HCT116 (cell line): ENCODE results near the gene FGD5. TPM values are rescaled to one million over a fixed set of nuclear protein-coding genes. Genes with fewer than 3 reads are reported as not detected.

Source experiments
- ATAC-seq: fragments of 200-7000 bp; cut with Tn5 transposase; 2 replicates; pipeline ENCODE4 v1.9.1; 2020; ENCODE audit warnings: mild to moderate bottlenecking, moderate library complexity
- BruUV-seq: library from RNA; stranded (reverse); fragments of 400-500 nt; replicated peaks from 2 replicates; lab custom pipeline; 2021; lab: Mats Ljungman, UMichigan
- CTCF ChIA-PET: fragments of 300-600 bp; sonication (Branson Sonifier 250); formaldehyde crosslinking; loops from one replicate; lab custom pipeline; 2021; ENCODE audit warnings: antibody characterized with exemption; lab: Charles Lee
- POLR2A ChIA-PET: fragments of 300-600, 350-600 bp; sonication (Branson Sonifier 250); formaldehyde crosslinking; loops from one replicate; lab custom pipeline; 2021; ENCODE audit warnings: antibody characterized with exemption; lab: Charles Lee
- RAD21 ChIA-PET, 2 experiments: fragments of 300-600 bp; sonication (Branson Sonifier 250); formaldehyde crosslinking; loops; one replicate each; lab custom pipeline; 2023; ENCODE audit warnings: low total read pairs in 2 of 2; ENCODE audit not compliant: uncharacterized antibody in 2 of 2, unreplicated experiment in 2 of 2, low non-redundant PET in 1 of 2; lab: Charles Lee
- DNase-seq: peaks from one replicate; pipeline ENCODE4 v3.0.0-alpha.2; 2010; ENCODE audit warnings: low read depth, low spot score
- H2AFZ ChIP-seq: fragments of 200-600 bp; shearing (Covaris generic), sonication (generic); 2 replicates; pipeline ENCODE4 v1.6.1; 2017; ENCODE audit warnings: low read depth, mixed run types, mixed read lengths, antibody characterized with exemption, low read length; ENCODE audit not compliant: poor library complexity, severe bottlenecking
- H3K27ac ChIP-seq: 2 replicates; pipeline ENCODE4 v1.5.1; 2012; ENCODE audit warnings: low read depth, low read length
- H3K27me3 ChIP-seq: fragments of 200-600 bp; sonication (generic); 2 replicates; pipeline ENCODE4 v1.6.1; 2016; ENCODE audit warnings: mixed run types, low read length, mixed read lengths; ENCODE audit not compliant: insufficient read depth
- H3K36me3 ChIP-seq, 2 experiments: fragments of 200-500 bp in 1 of 2; fragments of 200-600 bp in 1 of 2; sonication (Bioruptor generic) in 1 of 2; sonication (generic) in 1 of 2; 2 replicates each; pipeline versions ENCODE4 v1.5.1 to v1.6.1; 2014 to 2016; ENCODE audit warnings: low read length in 2 of 2, inconsistent platforms in 1 of 2, mixed read lengths in 1 of 2, mixed run types in 1 of 2; ENCODE audit not compliant: insufficient read depth in 2 of 2, control insufficient read depth in 1 of 2
- H3K4me1 ChIP-seq, 2 experiments: fragments of 200-600 bp in 1 of 2; sonication (generic) in 1 of 2; 2 replicates each; pipeline versions ENCODE4 v1.5.1 to v1.6.1; 2012 to 2017; ENCODE audit warnings: low read length in 2 of 2, inconsistent platforms in 1 of 2, mild to moderate bottlenecking in 1 of 2, mixed read lengths in 1 of 2, mixed run types in 1 of 2, moderate library complexity in 1 of 2; ENCODE audit not compliant: insufficient read depth in 2 of 2, control insufficient read depth in 1 of 2
- H3K4me2 ChIP-seq: fragments of 200-600 bp; sonication (generic); 2 replicates; pipeline ENCODE4 v1.6.1; 2017; ENCODE audit warnings: mixed run types, low read length, mixed read lengths
- H3K4me3 ChIP-seq, 2 experiments: fragments of 200-600 bp in 1 of 2; sonication (generic) in 1 of 2; replicated peaks in 1 of 2; 2 replicates each; pipeline ENCODE4 v1.5.1; 2011 to 2016; ENCODE audit warnings: low read length in 2 of 2, control low read depth in 1 of 2, low read depth in 1 of 2, mild to moderate bottlenecking in 1 of 2, mixed read lengths in 1 of 2, mixed run types in 1 of 2
- H3K79me2 ChIP-seq: fragments of 200-600 bp; sonication (generic); 2 replicates; pipeline ENCODE4 v1.6.1; 2017; ENCODE audit warnings: mild to moderate bottlenecking, mixed run types, low read length, moderate library complexity, mixed read lengths; ENCODE audit not compliant: insufficient read depth
- H3K9ac ChIP-seq: fragments of 200-600 bp; sonication (generic); 2 replicates; pipeline ENCODE4 v1.6.1; 2016; ENCODE audit warnings: low read length, mixed read lengths
- H3K9me2 ChIP-seq: fragments of 200-600 bp; sonication (generic), shearing (Covaris generic); 2 replicates; pipeline ENCODE4 v1.6.1; 2017; ENCODE audit warnings: mixed run types, mild to moderate bottlenecking, moderate library complexity; ENCODE audit not compliant: insufficient read depth
- H3K9me3 ChIP-seq, 2 experiments: fragments of 200-500 bp in 1 of 2; fragments of 200-600 bp in 1 of 2; sonication (Bioruptor generic) in 1 of 2; sonication (generic) in 1 of 2; 2 replicates each; pipeline ENCODE4 v1.6.1; 2014 to 2017; ENCODE audit warnings: low read length in 2 of 2, mixed read lengths in 2 of 2, inconsistent platforms in 1 of 2, low read depth in 1 of 2, mild to moderate bottlenecking in 1 of 2, mixed run types in 1 of 2, moderate library complexity in 1 of 2; ENCODE audit not compliant: control insufficient read depth in 1 of 2, insufficient read depth in 1 of 2
- H4K20me1 ChIP-seq: fragments of 200-600 bp; sonication (generic), shearing (Covaris generic); 2 replicates; pipeline ENCODE4 v1.6.1; 2017; ENCODE audit warnings: mixed run types, mild to moderate bottlenecking, moderate library complexity; ENCODE audit not compliant: insufficient read depth
- CEBPB ChIP-seq: IDR thresholded peaks from 2 replicates; pipeline ENCODE4 v1.6.1; 2012; ENCODE audit warnings: low read depth
- FOSL1 ChIP-seq: IDR thresholded peaks from 2 replicates; pipeline ENCODE4 v1.6.1; 2012; ENCODE audit warnings: low read depth
- JUND ChIP-seq: IDR thresholded peaks from 2 replicates; pipeline ENCODE4 v1.6.1; 2012
- SRF ChIP-seq: IDR thresholded peaks from 2 replicates; pipeline ENCODE4 v1.6.1; 2012; ENCODE audit warnings: low read depth
- ZBTB33 ChIP-seq: IDR thresholded peaks from 2 replicates; pipeline ENCODE4 v1.6.1; 2011; ENCODE audit warnings: mild to moderate bottlenecking, low read length, moderate library complexity; ENCODE audit not compliant: insufficient replicate concordance; ENCODE audit errors: extremely low read depth
- intact Hi-C: fragments of 100-400 bp; cut with micrococcal nuclease; formaldehyde crosslinking; loops from 2 replicates; pipeline ENCODE4 v1.10.0; 2022
- total RNA-seq: library from RNA; stranded (reverse); gene quantifications from one replicate; pipeline ENCODE4 v1.2.1, GENCODE V29; 2021; ENCODE audit not compliant: unreplicated experiment
- TF ChIP-seq, protein P1 (sequence below), 3 experiments: fragments of 200-600 bp in 1 of 3; sonication (generic) in 1 of 3; IDR thresholded peaks in 2 of 3; conservative IDR thresholded peaks in 1 of 3; 2 replicates each; pipeline ENCODE4 v1.5.1; 2012 to 2017; ENCODE audit warnings: low read depth in 2 of 3, low read length in 2 of 3, antibody characterized with exemption in 1 of 3, borderline replicate concordance in 1 of 3, control low read depth in 1 of 3, mild to moderate bottlenecking in 1 of 3, mixed read lengths in 1 of 3, mixed run types in 1 of 3, moderate library complexity in 1 of 3; ENCODE audit not compliant: insufficient read depth in 1 of 3

The FGD5 gene
- total RNA-seq, 1 experiment from 2014 or later: 0.22 TPM

DNA sequence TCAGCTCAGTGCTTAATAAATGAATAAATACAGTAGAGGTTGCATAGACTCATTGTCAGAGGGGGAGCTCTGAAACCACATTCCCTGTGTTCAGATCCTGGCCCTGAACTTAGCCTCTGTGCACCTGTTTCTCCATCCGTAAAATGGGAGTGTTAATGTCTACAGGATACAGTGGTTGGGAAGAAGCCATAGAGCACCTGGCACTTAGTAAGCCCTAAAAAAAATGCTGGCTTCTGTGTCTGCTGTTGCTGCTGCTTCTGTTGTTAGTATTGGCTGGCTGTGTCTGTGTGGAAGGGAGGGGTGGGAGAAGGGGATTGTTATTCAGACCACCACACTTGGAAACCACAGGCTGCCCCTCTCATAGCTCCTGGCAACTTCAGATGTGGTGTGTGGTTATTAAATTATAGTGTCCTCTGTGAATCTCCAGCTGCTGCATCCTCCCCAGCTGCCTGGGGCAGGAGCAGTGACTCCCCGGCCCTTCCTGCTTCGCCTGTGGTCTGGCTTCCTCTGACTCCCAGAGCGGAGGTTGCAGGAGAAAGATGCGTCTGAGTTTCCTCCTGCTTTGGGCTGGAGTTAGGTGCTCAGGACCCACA, 31.0 kb downstream of the FGD5 start:
- TF ChIP-seq FOSL1 (no peak), SRF (no peak), ZBTB33 (no peak), CEBPB (no peak), JUND (no peak)
- TF ChIP-seq, protein P1, sequence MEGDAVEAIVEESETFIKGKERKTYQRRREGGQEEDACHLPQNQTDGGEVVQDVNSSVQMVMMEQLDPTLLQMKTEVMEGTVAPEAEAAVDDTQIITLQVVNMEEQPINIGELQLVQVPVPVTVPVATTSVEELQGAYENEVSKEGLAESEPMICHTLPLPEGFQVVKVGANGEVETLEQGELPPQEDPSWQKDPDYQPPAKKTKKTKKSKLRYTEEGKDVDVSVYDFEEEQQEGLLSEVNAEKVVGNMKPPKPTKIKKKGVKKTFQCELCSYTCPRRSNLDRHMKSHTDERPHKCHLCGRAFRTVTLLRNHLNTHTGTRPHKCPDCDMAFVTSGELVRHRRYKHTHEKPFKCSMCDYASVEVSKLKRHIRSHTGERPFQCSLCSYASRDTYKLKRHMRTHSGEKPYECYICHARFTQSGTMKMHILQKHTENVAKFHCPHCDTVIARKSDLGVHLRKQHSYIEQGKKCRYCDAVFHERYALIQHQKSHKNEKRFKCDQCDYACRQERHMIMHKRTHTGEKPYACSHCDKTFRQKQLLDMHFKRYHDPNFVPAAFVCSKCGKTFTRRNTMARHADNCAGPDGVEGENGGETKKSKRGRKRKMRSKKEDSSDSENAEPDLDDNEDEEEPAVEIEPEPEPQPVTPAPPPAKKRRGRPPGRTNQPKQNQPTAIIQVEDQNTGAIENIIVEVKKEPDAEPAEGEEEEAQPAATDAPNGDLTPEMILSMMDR (IDR thresholded peaks at IDR 0.05 in 2 of 3, conservative IDR thresholded peaks at IDR 0.05 in 1 of 3; ENCODE audit: borderline replicate concordance in 1 of 3, insufficient read depth in 1 of 3, low read depth in 2 of 3, low read length in 2 of 3): no peak
- TF ChIP-seq, all 23 proteins: peak for 0
- H3K27ac ChIP-seq: no peak overlapping the region
- H4K20me1 ChIP-seq: no peaks in the 10 kb centered on the region
- H3K79me2 ChIP-seq: no peaks in the 10 kb centered on the region
- H3K4me2 ChIP-seq: no peak overlapping the region
- no peak for DNase-seq
- H3K36me3 ChIP-seq: no peaks in the 10 kb centered on the region
- no peak overlapping the region for H3K9ac ChIP-seq
- RAD21 ChIA-PET: no interaction called here
- H2AFZ ChIP-seq: no peak overlapping the region
- no peaks in the 10 kb centered on the region for H3K9me3 ChIP-seq
- H3K27me3 ChIP-seq: peaks cover 4% of the 10 kb centered on the region; the same call in 1 of the 2 replicates
- H3K9me2 ChIP-seq: no peaks in the 10 kb centered on the region
- no peak overlapping the region for H3K4me3 ChIP-seq
- BruUV-seq: no TSS peak
- peaks cover 10 to 15% of the 10 kb centered on the region in 2 experiments for H3K4me1 ChIP-seq
- CTCF ChIA-PET: no interaction called here
- no peak for ATAC-seq
- intact Hi-C loops: no loop called here
- POLR2A ChIA-PET: no interaction called here
